Activated naive CD4-positive, alpha-beta T cell treated with anti-CD3 and anti-CD28 coated beads, Interleukin-2, amount 10 ng/mL, durations not matched to agents 7 days and 5 days (primary cell): Measurements from ENCODE around the gene OLFML3.
"Not testable (repeated sequence)": the region's sequence is repeated elsewhere in the genome, so short reads cannot be mapped to it uniquely, and the experiment has no call there.

Experiments used
- CTCF ChIA-PET: fragments of 350-600 bp; sonication (Branson Sonifier 250); formaldehyde crosslinking; loops from one replicate; lab custom pipeline; 2021; ENCODE audit warnings: antibody characterized with exemption; lab: Charles Lee
- DNase-seq: peaks from one replicate; pipeline ENCODE4 v3.0.0-alpha.2; 2020
- H3K27ac Mint-ChIP-seq: one replicate; pipeline ENCODE4 v1.8.0; 2021; ENCODE audit warnings: mild to moderate bottlenecking, moderate library complexity, mixed read lengths
- H3K27me3 Mint-ChIP-seq: one replicate; pipeline ENCODE4 v1.8.0; 2021; ENCODE audit warnings: mild to moderate bottlenecking, mixed read lengths
- H3K36me3 Mint-ChIP-seq: one replicate; pipeline ENCODE4 v1.8.0; 2021; ENCODE audit warnings: mixed read lengths
- H3K4me1 Mint-ChIP-seq: one replicate; pipeline ENCODE4 v1.8.0; 2021; ENCODE audit warnings: mixed read lengths
- H3K4me3 Mint-ChIP-seq: one replicate; pipeline ENCODE4 v1.8.0; 2021; ENCODE audit warnings: mild to moderate bottlenecking, moderate library complexity, mixed read lengths
- H3K9me3 Mint-ChIP-seq: one replicate; pipeline ENCODE4 v1.8.0; 2021; ENCODE audit warnings: mixed read lengths

OLFML3 gene

DNA sequence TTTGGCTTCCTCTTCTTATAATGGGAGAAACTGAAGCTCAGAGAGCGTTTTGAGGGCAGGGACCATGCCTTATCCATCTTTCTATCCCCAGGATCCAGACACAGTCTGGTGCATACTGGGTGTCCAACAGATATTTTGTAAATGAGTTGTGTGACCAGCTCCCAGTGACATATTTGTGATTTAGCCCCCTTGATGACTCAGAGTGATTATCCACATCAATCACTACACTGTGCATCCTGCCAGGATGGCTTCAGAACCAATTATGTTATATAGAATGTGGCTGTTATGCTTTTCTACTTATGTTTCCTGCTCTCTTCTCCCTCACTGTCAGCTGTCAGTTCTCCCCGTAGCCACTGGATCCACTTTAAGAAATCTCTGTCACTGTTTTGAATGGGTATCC lies 11.3 kb downstream of the OLFML3 start:
- H3K4me3 Mint-ChIP-seq, result no peak overlapping the region
- CTCF ChIA-PET, result no interaction called here
- DNase-seq, result no peak
- H3K4me1 Mint-ChIP-seq, result no peaks in the 10 kb centered on the region
- peaks cover 18% of the 10 kb centered on the region for H3K9me3 Mint-ChIP-seq
- H3K36me3 Mint-ChIP-seq, result peaks cover 6% of the 10 kb centered on the region
- peaks cover 4% of the 10 kb centered on the region for H3K27me3 Mint-ChIP-seq
- H3K27ac Mint-ChIP-seq, result no peak overlapping the region

DNA sequence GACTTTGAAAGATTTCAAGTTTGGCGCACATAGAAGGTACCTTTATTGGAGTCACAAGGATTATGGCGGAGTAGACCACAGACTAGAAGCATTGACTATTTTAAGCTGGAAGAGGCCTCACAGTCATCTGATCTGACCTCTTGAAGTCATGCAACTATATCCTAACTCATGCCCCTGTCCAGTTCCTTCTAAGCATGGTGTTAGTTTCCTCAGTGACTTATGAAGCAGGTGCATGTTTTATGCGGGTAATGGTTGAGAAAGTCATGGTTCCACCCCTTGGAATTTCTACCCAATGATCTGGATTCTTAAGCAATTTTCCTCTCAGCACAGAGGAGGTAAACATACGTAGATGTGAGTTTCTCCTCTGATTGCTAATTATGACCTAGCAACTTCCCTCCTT lies 11.7 kb downstream of the OLFML3 start:
- CTCF ChIA-PET, result no interaction called here
- peaks cover 20% of the 10 kb centered on the region for H3K9me3 Mint-ChIP-seq
- H3K36me3 Mint-ChIP-seq, result peaks cover 7% of the 10 kb centered on the region
- no peak for DNase-seq
- no peaks in the 10 kb centered on the region for H3K4me1 Mint-ChIP-seq
- no peak overlapping the region for H3K27ac Mint-ChIP-seq
- peaks cover 4% of the 10 kb centered on the region for H3K27me3 Mint-ChIP-seq
- no peak overlapping the region for H3K4me3 Mint-ChIP-seq

DNA sequence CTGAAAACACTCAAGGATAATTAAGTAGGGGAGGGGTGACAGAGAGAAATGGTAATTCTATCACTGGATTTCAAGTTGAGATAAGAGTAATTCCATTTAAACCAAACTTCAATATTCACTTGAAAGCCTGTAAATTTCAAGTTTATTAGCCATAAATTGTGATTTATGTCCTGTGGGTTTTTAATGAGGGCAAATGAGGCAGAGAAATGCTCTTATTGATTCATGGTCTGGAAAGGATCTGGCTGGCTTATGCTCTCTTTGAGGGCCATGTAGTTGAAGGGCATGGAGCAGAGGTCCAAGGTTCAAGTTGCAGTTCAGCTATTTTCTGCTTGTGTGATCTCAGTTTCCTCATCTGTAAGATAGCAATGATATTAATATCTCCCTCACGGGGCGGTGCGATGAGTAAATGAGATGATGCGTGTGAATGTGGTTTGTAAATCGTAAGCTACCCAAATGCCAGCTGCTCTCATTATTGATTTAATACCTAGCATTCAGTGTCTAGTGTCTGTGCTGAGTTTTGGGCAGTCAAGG lies 12.3 kb downstream of the OLFML3 start:
- no peak overlapping the region for H3K4me3 Mint-ChIP-seq
- no peak for DNase-seq
- CTCF ChIA-PET, result no interaction called here
- H3K4me1 Mint-ChIP-seq, result no peaks in the 10 kb centered on the region
- peaks cover 23% of the 10 kb centered on the region for H3K9me3 Mint-ChIP-seq
- H3K36me3 Mint-ChIP-seq, result peaks cover 7% of the 10 kb centered on the region
- no peak overlapping the region for H3K27ac Mint-ChIP-seq
- peaks cover 4% of the 10 kb centered on the region for H3K27me3 Mint-ChIP-seq

DNA sequence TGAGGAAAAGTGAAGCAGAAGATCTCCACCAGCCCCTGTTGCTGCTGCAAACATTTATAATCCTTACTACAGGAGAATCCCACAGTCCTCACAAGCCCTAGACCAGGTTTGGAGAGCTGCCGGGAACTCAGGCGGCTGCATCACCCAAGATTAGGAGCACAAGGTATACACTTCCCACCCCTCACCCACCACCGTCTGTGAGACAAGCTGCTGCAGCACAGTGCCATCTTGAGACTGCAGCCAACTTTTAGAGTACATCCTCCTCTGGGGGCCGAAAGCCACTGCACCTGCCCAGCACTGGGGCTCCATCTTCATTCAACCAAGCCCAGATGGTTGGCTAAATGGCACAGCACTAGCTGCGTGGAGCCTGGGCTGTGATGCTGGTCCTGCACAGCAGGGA lies 13.8 kb downstream of the OLFML3 start:
- H3K36me3 Mint-ChIP-seq, result peaks cover 7% of the 10 kb centered on the region
- CTCF ChIA-PET, result no interaction called here
- H3K4me1 Mint-ChIP-seq, result no peaks in the 10 kb centered on the region
- no peak overlapping the region for H3K27ac Mint-ChIP-seq
- H3K27me3 Mint-ChIP-seq, result peaks cover 5% of the 10 kb centered on the region
- no peak for DNase-seq
- H3K4me3 Mint-ChIP-seq, result no peak overlapping the region
- H3K9me3 Mint-ChIP-seq, result peaks cover 21% of the 10 kb centered on the region

DNA sequence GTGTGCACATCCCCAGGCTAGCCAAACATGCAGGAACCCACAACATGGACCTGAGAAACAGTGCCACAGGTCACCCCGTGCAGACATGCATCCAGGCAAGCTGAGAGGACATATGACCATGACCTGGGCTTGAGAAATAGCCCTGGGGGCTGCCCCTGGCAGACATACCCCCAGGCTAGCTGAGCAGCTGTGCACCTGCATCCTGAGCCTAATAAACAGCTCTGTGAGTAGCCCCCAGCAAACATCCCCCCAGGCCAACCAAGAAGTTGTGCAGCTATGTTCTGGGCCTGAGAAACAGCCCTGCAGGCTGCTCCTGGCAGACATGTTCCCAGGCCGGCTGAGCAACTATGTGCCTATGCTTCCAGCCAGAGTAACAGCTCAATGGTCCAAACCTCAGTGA lies 14.5 kb downstream of the OLFML3 start:
- H3K9me3 Mint-ChIP-seq, result peaks cover 21% of the 10 kb centered on the region
- H3K4me1 Mint-ChIP-seq, result no peaks in the 10 kb centered on the region
- peaks cover 7% of the 10 kb centered on the region for H3K36me3 Mint-ChIP-seq
- peaks cover 10% of the 10 kb centered on the region for H3K27me3 Mint-ChIP-seq
- no peak overlapping the region for H3K4me3 Mint-ChIP-seq
- no peak for DNase-seq
- CTCF ChIA-PET, result no interaction called here
- no peak overlapping the region for H3K27ac Mint-ChIP-seq

DNA sequence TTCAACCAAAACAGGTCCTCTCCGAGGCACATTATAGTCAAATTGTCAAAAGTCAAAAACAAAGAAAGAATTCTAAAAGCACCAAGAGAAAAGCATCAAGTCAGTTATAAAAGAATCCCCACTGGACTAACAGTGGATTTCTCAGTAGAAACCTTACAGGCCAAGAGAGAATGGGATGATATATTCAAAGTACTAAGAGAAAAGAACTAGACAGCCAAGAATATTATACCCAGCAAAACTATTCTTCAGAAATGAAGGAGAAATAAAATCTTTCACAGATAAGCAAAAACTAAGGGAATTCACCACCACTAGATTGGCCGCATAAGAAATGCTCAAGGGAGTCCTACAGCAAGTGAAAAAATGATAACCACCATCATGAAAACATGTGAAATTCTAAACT lies 16.1 kb downstream of the OLFML3 start:
- Mint-ChIP-seq H3K4me1 (no peaks in the 10 kb centered on the region), H3K9me3 (peaks cover 21% of the 10 kb centered on the region), H3K27me3 (peaks cover 11% of the 10 kb centered on the region), H3K27ac (no peak overlapping the region), H3K36me3 (peaks cover 7% of the 10 kb centered on the region), H3K4me3 (no peak overlapping the region)
- CTCF ChIA-PET, result no interaction called here
- no peak for DNase-seq

DNA sequence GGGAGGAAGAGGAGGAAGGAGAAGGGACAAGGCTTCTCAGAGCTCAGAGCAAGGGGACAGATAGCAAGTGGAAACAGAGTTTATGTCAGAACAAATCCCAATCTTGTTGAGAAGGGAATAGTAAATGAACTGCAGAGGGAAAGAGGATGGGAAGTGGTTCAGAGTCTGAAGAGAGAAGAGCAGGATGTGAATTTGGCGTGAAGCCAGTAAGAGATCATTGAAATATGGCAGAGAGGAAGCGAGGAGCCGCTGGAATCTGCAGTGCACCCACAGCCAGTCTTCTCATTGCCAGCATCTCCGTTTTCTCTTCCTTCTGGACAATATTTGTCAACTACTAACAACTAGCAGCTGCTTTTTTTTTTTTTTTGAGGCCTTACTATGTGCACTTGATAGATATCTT lies 19.1 kb downstream of the OLFML3 start:
- H3K9me3 Mint-ChIP-seq, result peaks cover 20% of the 10 kb centered on the region
- no peaks in the 10 kb centered on the region for H3K4me1 Mint-ChIP-seq
- peaks cover 22% of the 10 kb centered on the region for H3K27me3 Mint-ChIP-seq
- CTCF ChIA-PET, result no interaction called here
- H3K4me3 Mint-ChIP-seq, result no peak overlapping the region
- no peak overlapping the region for H3K27ac Mint-ChIP-seq
- DNase-seq, result no peak
- H3K36me3 Mint-ChIP-seq, result peaks cover 7% of the 10 kb centered on the region

DNA sequence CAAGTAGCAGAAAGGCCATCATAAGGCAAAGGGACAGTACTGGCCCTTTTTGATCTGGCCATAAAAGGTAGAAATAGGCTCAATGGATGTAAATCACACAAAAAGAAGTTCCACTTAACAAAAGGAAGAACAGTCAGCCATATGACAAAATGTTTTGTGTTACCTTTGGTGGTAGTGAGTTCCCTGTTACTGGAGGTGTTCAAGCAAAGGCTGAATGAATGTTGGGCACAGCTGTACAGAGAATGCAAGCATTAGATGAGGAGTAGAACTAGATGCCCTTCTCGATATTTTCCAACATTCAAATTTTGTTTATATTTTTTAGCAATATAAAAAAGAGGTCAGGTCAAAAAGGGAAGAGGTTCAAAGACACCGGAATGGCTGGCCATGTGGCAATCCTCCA lies 20.0 kb downstream of the OLFML3 start:
- DNase-seq, result no peak
- Mint-ChIP-seq H3K9me3 (peaks cover 16% of the 10 kb centered on the region), H3K27me3 (peaks cover 24% of the 10 kb centered on the region), H3K27ac (no peak overlapping the region), H3K4me3 (no peak overlapping the region), H3K36me3 (peaks cover 7% of the 10 kb centered on the region), H3K4me1 (no peaks in the 10 kb centered on the region)
- CTCF ChIA-PET, result no interaction called here

DNA sequence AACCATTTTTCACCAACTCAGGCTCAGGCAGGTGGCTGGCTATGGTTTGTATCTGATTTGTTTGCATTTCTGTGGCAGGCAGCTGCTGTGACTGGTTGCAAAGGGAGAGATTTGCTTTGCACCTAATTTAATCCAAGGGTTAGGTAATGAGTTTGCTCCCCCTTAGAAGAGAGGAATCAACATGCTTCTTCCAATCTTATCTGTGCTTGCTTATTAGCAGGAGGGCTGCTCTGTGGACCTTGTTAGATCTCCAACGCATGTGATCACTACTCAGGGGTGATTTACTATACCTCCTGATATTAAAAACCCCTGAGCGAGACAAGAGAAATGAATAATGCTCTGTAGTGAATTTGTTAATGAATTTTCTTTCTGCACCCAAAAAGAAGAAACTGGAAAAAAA lies 20.5 kb downstream of the OLFML3 start:
- Mint-ChIP-seq H3K36me3 (peaks cover 7% of the 10 kb centered on the region), H3K4me3 (no peak overlapping the region), H3K4me1 (no peaks in the 10 kb centered on the region), H3K27me3 (peaks cover 24% of the 10 kb centered on the region), H3K27ac (no peak overlapping the region), H3K9me3 (peaks cover 12% of the 10 kb centered on the region)
- CTCF ChIA-PET, result no interaction called here
- DNase-seq, result no peak

DNA sequence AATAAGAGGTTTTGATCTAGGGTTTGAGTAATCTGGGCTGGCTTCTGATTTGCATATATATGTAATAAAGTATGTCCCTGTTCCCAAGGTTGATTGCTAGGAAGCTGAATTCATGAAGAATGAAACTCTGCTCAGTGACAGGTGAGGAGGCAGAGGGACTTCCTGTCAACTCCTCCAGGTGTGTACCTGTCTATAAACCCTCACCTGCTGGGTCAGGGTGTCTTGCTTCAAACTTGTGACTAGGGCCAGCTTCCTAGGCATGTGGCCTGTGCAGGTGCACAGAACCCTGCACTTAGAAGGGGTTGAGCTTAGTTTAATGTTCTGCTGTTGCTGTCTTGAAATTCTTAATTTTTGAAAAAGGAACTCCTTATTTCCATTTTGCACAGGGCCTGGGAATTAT lies 21.1 kb downstream of the OLFML3 start:
- Mint-ChIP-seq H3K4me3 (no peak overlapping the region), H3K27ac (no peak overlapping the region), H3K9me3 (peaks cover 9% of the 10 kb centered on the region), H3K27me3 (peaks cover 24% of the 10 kb centered on the region), H3K4me1 (no peaks in the 10 kb centered on the region), H3K36me3 (peaks cover 2% of the 10 kb centered on the region)
- DNase-seq, result no peak
- CTCF ChIA-PET, result interaction anchor here (1.2 kb wide), 1 partner anchor 22 kb away, joined by 4 read pairs; no protein-coding TSS in a partner anchor

DNA sequence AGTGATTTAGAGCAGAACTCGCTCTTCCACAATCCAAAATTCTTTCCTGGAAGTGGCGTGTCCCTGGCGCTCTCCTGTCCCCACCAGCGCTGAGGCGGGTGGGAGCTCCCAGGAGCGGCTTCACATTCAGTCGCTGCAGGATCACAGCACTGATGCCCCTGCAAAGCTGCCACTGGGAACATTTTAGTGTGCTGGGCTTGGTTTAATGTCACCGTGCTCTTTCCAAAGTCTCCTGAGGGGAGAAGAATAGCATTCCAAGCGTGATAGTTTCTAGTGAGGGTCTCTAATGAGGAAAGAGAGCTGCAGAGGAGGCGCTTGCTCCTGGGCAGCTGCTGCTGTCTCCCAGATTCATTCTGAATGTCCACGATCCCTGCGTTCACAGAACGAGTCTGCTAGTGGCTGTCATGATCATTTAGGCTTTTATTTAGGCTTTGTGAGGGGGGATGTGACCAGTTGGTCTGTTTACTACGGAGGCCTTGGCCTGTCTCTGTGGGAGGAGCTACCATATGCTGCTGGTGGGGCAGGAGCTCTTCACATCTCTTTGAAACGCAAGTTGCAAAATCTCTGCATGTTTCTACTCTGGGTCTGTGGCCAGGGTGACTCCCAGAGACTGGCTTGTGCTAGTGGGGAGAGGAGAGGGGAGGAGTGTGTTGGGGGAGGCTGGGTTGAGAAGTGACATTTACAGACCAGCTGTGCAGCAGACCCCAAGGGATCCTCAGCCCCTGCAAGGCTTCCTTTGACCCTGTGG lies 23.4 kb downstream of the OLFML3 start:
- peaks cover 31% of the 10 kb centered on the region for H3K27me3 Mint-ChIP-seq
- no peaks in the 10 kb centered on the region for H3K36me3 Mint-ChIP-seq
- peaks cover 3% of the 10 kb centered on the region for H3K9me3 Mint-ChIP-seq
- H3K27ac Mint-ChIP-seq, result no peak overlapping the region
- CTCF ChIA-PET, result no interaction called here
- H3K4me1 Mint-ChIP-seq, result no peaks in the 10 kb centered on the region
- DNase-seq, result no peak
- no peak overlapping the region for H3K4me3 Mint-ChIP-seq

DNA sequence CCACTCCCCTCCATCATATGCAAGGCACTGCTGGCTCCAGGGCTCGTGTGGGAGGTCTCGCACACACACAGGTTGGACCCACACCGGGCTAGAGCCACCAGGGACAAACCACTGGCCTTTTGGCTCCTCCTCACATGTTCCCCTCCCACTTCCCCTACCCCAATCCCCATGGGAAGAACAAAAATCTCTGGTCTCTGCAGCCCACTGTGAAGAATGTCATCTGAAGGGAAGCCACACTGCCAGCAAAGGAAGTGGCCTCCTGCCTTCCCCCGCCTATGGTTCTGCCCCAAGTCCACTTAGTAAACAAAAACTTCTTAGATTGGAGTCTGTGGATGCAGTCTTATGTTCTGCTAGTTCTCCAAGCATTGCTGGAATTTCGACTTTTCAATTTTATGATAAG lies 24.2 kb downstream of the OLFML3 start:
- H3K36me3 Mint-ChIP-seq, result no peaks in the 10 kb centered on the region
- no peak for DNase-seq
- peaks cover 30% of the 10 kb centered on the region for H3K27me3 Mint-ChIP-seq
- no peak overlapping the region for H3K27ac Mint-ChIP-seq
- H3K4me1 Mint-ChIP-seq, result no peaks in the 10 kb centered on the region
- H3K9me3 Mint-ChIP-seq, result peaks cover 3% of the 10 kb centered on the region
- CTCF ChIA-PET, result no interaction called here
- H3K4me3 Mint-ChIP-seq, result no peak overlapping the region

DNA sequence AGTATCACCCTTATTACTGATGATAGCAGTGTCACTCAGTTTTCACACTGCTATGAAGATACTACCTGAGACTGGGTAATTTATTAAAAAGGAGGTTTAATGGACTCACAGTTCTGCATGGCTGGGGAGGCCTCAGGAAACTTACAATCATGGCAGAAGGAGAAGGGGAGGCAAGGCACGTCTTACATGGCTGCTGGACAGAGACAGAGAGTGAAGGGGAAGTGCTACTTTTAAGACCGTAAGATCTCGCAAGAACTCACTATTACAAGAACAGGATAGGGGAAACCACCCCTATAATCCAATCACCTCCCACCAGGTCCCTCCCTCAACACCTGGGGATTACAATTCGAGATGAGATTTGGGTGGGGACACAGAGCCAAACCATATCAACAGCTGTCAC lies 27.6 kb downstream of the OLFML3 start:
- H3K36me3 Mint-ChIP-seq, H3K4me1 Mint-ChIP-seq, H3K4me3 Mint-ChIP-seq, DNase-seq, H3K9me3 Mint-ChIP-seq, H3K27ac Mint-ChIP-seq: not testable (repeated sequence)
- CTCF ChIA-PET, result interaction anchor here (0.6 kb wide), 1 partner anchor 1696 kb away, joined by 3 read pairs; no protein-coding TSS in a partner anchor
- H3K27me3 Mint-ChIP-seq, result peaks cover 28% of the 10 kb centered on the region

DNA sequence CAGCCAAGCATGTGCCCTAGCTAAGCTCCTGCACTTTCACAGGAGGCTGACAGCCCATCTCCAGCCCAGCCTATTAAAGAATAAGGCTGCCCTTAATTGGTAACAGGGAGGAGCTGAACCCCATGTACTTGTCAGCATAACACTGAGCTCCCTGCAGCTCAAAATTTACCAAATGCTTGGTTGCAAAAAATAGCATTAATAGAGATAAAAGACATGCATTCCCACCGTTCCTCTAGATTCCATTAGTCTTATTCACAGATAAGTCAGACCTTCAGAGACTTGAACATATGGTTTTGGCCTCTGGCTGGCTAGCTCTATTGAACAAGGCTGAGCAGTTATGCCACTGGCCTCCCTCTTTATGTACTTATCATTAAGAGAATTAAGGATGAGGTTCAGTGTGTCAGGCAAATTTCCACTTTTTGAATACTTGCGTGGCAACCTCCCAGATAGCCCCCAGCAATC lies 29.2 kb downstream of the OLFML3 start:
- no peak overlapping the region for H3K4me3 Mint-ChIP-seq
- peaks cover 23% of the 10 kb centered on the region for H3K27me3 Mint-ChIP-seq
- H3K9me3 Mint-ChIP-seq, result peaks cover 3% of the 10 kb centered on the region
- DNase-seq, result no peak
- H3K27ac Mint-ChIP-seq, result no peak overlapping the region
- no peaks in the 10 kb centered on the region for H3K36me3 Mint-ChIP-seq
- no peaks in the 10 kb centered on the region for H3K4me1 Mint-ChIP-seq
- CTCF ChIA-PET, result interaction anchor here (0.5 to 1.8 kb wide), 2 partner anchors 30 to 325 kb away, joined by 3 to 4 read pairs; no protein-coding TSS in a partner anchor

DNA sequence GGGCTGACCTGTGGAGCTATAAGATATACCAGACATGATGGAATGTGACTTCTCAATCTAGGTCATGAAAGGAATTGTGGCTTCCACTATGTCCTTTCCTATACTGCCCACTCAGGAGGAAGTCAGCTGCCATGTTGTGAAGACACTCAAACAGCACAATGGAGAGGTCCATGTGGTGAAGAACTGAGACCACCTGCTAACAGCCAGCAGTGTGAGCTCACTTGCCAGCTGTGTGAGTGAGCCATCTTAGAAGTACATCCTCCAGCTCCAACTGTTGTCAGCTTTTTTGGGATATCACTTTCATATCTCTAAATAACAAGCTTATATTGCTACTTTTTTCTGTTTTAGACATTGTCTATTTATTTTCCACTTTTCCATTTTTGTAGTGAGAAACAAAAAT lies 29.7 kb downstream of the OLFML3 start:
- H3K36me3 Mint-ChIP-seq, result no peaks in the 10 kb centered on the region
- CTCF ChIA-PET, result interaction anchor here (0.5 to 1.8 kb wide), 2 partner anchors 31 to 296 kb away, joined by 3 to 4 read pairs; no protein-coding TSS in a partner anchor
- H3K4me1 Mint-ChIP-seq, result no peaks in the 10 kb centered on the region
- H3K4me3 Mint-ChIP-seq, result no peak overlapping the region
- DNase-seq, result no peak
- H3K27me3 Mint-ChIP-seq, result peaks cover 22% of the 10 kb centered on the region
- H3K27ac Mint-ChIP-seq, result no peak overlapping the region
- H3K9me3 Mint-ChIP-seq, result peaks cover 3% of the 10 kb centered on the region
